Activated naive CD4-positive, alpha-beta T cell treated with anti-CD3 and anti-CD28 coated beads, Interleukin-2, amount 10 ng/mL, durations not matched to agents 7 days and 5 days (primary cell): Measurements from ENCODE around the gene DMAC2L.

ENCODE experiments used
- CTCF ChIA-PET: fragments of 350-600 bp; sonication (Branson Sonifier 250); formaldehyde crosslinking; loops from one replicate; lab custom pipeline; 2021; ENCODE audit warnings: antibody characterized with exemption; lab: Charles Lee
- DNase-seq: peaks from one replicate; pipeline ENCODE4 v3.0.0-alpha.2; 2020
- H3K27ac Mint-ChIP-seq: one replicate; pipeline ENCODE4 v1.8.0; 2021; ENCODE audit warnings: mild to moderate bottlenecking, moderate library complexity, mixed read lengths
- H3K27me3 Mint-ChIP-seq: one replicate; pipeline ENCODE4 v1.8.0; 2021; ENCODE audit warnings: mild to moderate bottlenecking, mixed read lengths
- H3K36me3 Mint-ChIP-seq: one replicate; pipeline ENCODE4 v1.8.0; 2021; ENCODE audit warnings: mixed read lengths
- H3K4me1 Mint-ChIP-seq: one replicate; pipeline ENCODE4 v1.8.0; 2021; ENCODE audit warnings: mixed read lengths
- H3K4me3 Mint-ChIP-seq: one replicate; pipeline ENCODE4 v1.8.0; 2021; ENCODE audit warnings: mild to moderate bottlenecking, moderate library complexity, mixed read lengths
- H3K9me3 Mint-ChIP-seq: one replicate; pipeline ENCODE4 v1.8.0; 2021; ENCODE audit warnings: mixed read lengths

The DMAC2L gene

DNA sequence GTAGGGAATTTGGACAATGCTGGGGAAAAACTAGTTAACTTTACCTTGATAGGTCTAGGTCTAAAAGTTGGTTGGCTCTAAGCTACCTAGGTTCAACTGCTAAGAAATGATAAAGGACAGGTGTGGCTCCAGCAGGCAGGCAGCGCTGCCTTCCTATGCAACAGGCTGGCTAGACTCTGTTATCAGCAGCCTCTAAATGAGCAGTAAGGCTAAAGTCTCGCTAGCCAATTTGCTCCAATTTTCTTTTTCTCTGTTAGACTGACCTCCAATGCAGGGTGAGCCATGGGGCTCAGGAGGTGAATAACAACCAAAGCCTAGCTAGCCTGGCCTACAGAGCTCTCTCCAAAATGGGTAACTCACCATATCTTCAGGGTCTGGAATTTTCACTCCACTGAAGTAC lies 26.5 kb downstream of the DMAC2L start:
- H3K4me3 Mint-ChIP-seq = no peak overlapping the region
- H3K36me3 Mint-ChIP-seq = peaks cover 7% of the 10 kb centered on the region
- CTCF ChIA-PET = interaction anchor here (1.3 kb wide), 1 partner anchor 10 kb away, joined by 3 read pairs; no protein-coding TSS in a partner anchor
- H3K27me3 Mint-ChIP-seq = no peaks in the 10 kb centered on the region
- no peak overlapping the region for H3K27ac Mint-ChIP-seq
- DNase-seq = no peak
- H3K9me3 Mint-ChIP-seq = no peaks in the 10 kb centered on the region
- peaks cover 22% of the 10 kb centered on the region for H3K4me1 Mint-ChIP-seq

- CTCF ChIA-PET = interaction anchor here (1.3 to 2.0 kb wide), 2 partner anchors 11 to 20 kb away, joined by 3 to 4 read pairs; no protein-coding TSS in a partner anchor
- no peaks in the 10 kb centered on the region for H3K27me3 Mint-ChIP-seq
- no peak for DNase-seq
- H3K4me1 Mint-ChIP-seq = peaks cover 25% of the 10 kb centered on the region
- H3K27ac Mint-ChIP-seq = no peak overlapping the region
- no peaks in the 10 kb centered on the region for H3K9me3 Mint-ChIP-seq
- peaks cover 7% of the 10 kb centered on the region for H3K36me3 Mint-ChIP-seq
- H3K4me3 Mint-ChIP-seq = no peak overlapping the region
Measured at GRCh38 chr14:50339178-50339804, 27.2 kb downstream of the DMAC2L start.

DNA sequence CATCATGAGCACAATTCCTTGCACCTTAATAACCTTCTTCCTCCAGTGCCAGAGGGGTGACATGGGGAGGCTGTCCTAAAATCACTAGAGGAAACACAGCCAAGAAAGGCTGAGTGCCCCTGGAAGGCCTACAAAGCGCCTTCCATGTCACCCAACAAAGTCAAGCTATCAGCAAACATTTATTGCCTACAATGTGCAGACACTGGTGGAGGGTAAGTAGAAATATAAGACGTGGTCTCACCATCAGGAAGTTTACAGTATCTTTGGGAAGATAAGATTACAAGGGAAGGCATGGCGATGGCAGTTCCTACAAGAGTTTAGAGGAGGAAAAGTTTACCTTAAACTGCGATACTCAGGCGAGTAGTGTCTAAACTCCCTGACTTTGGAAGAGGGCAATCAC lies 27.9 kb downstream of the DMAC2L start:
- Mint-ChIP-seq H3K27me3 (no peaks in the 10 kb centered on the region), H3K4me3 (no peak overlapping the region), H3K36me3 (peaks cover 8% of the 10 kb centered on the region), H3K4me1 (peaks cover 28% of the 10 kb centered on the region), H3K9me3 (no peaks in the 10 kb centered on the region), H3K27ac (peak overlapping the region; percentile 4)
- no peak for DNase-seq
- CTCF ChIA-PET = interaction anchor here (1.3 to 2.0 kb wide), 3 partner anchors 10 to 20 kb away, joined by 3 to 4 read pairs (median 3); no protein-coding TSS in a partner anchor

DNA sequence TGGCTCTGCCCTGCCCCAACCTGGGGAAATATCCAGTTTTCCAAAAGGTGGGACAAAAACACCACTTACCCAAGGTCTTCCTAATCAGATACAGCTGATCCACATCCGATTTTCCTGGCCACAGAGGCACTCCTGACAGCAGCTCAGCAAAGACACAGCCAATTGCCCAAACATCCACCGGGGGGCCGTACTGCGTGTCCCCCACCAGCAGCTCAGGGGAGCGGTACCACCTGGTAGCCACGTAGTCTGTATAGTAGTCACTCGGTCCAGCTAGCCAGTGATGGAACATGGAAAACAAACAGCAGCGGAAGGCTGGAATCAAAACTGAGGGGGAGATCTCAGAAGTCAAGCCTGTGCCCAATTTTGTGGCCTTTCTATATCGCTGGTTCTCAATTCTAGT lies 28.8 kb downstream of the DMAC2L start:
- no peaks in the 10 kb centered on the region for H3K27me3 Mint-ChIP-seq
- no peaks in the 10 kb centered on the region for H3K9me3 Mint-ChIP-seq
- peaks cover 20% of the 10 kb centered on the region for H3K4me1 Mint-ChIP-seq
- CTCF ChIA-PET = interaction anchor here (1.3 to 2.0 kb wide), 2 partner anchors 9 to 19 kb away, joined by 3 to 4 read pairs; no protein-coding TSS in a partner anchor
- no peak for DNase-seq
- no peak overlapping the region for H3K4me3 Mint-ChIP-seq
- peaks cover 8% of the 10 kb centered on the region for H3K36me3 Mint-ChIP-seq
- H3K27ac Mint-ChIP-seq = no peak overlapping the region

DNA sequence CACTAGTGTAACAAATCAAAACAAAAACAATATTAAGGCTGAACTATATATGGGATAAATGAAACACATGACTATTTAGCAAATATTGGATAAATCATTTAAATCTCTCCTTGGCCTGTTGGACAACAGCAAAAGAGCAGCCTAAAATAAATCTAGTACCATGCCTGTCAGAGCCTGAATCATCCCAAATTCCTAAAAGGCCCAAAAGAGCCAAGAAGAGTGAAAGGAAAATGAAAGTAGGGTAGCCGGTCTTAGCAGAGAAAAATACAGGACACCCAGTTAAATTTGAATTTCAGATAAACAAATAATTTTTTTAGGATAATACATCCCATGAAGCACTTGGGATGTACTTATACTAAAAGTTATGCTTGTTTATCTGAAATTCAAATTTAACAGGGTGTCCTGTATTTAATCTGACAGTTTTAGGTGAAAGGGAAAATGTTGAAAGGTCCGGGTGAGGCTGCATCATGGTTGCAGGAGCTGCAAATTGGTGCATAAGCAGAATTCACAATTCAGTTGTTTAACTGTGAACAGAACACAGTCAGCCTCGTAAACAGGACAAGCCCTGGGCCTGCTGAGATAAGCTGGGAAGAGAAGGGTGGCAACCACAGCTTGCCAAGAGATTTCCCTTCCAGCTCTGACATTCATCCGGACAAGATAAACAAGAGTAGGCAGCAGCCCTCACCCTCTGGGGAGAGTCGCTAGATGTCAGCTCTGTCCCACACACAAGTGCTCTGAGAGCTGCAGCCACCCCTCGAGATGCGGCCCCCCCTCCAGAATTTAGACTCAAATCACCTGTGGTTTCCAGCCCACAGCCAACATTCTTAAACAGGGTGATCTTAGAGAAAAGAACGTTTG lies 30.3 kb downstream of the DMAC2L start:
- no peaks in the 10 kb centered on the region for H3K9me3 Mint-ChIP-seq
- H3K4me1 Mint-ChIP-seq = peaks cover 13% of the 10 kb centered on the region
- CTCF ChIA-PET = interaction anchor here (0.7 to 1.2 kb wide), 7 partner anchors 21 to 434 kb away, joined by 3 to 4 read pairs (median 3); partner anchors contain the start of gene MAP4K5

DNA sequence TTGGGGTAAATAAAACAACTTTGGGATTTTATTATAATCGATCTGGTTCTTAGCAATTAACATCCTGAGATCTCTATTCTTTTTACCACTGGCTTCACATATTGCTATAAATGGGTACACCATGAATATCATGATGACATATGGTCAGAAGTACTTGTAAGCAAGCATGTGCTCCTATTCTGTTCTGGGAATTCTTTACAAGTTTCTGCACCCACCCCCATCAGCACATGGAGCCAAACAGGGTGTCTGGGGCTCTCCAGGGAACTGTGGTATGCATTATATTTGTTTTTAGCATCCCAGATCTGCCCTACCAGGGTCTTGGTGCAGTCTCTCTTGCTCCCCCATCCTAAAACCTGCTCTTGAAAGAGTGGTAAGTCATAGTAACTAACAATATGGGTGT lies 31.3 kb downstream of the DMAC2L start:
- peaks cover 5% of the 10 kb centered on the region for H3K27me3 Mint-ChIP-seq
- H3K4me1 Mint-ChIP-seq = peaks cover 13% of the 10 kb centered on the region
- H3K27ac Mint-ChIP-seq = no peak overlapping the region
- no peak for DNase-seq
- H3K4me3 Mint-ChIP-seq = no peak overlapping the region
- peaks cover 8% of the 10 kb centered on the region for H3K36me3 Mint-ChIP-seq
- CTCF ChIA-PET = interaction anchor here (0.6 to 1.7 kb wide), 3 partner anchors 20 to 53 kb away, joined by 3 to 6 read pairs (median 6); partner anchors contain the start of gene CDKL1
- H3K9me3 Mint-ChIP-seq = no peaks in the 10 kb centered on the region

More for the DNA sequence above, 30.3 kb downstream of the DMAC2L start:
- H3K36me3 Mint-ChIP-seq = peaks cover 8% of the 10 kb centered on the region
- H3K4me3 Mint-ChIP-seq = no peak overlapping the region
- peaks cover 1% of the 10 kb centered on the region for H3K27me3 Mint-ChIP-seq
- DNase-seq = peak; percentile 73
- H3K27ac Mint-ChIP-seq = no peak overlapping the region

GRCh38 chr14:50344116-50344775 lies 32.1 kb downstream of the DMAC2L start:
- no peak for DNase-seq
- peaks cover 13% of the 10 kb centered on the region for H3K4me1 Mint-ChIP-seq
- peaks cover 5% of the 10 kb centered on the region for H3K27me3 Mint-ChIP-seq
- peaks cover 8% of the 10 kb centered on the region for H3K36me3 Mint-ChIP-seq
- H3K27ac Mint-ChIP-seq = no peak overlapping the region
- no peaks in the 10 kb centered on the region for H3K9me3 Mint-ChIP-seq
- CTCF ChIA-PET = interaction anchor here (0.6 to 1.7 kb wide), 3 partner anchors 24 to 52 kb away, joined by 6 read pairs; partner anchors contain the start of gene CDKL1
- no peak overlapping the region for H3K4me3 Mint-ChIP-seq

DNA sequence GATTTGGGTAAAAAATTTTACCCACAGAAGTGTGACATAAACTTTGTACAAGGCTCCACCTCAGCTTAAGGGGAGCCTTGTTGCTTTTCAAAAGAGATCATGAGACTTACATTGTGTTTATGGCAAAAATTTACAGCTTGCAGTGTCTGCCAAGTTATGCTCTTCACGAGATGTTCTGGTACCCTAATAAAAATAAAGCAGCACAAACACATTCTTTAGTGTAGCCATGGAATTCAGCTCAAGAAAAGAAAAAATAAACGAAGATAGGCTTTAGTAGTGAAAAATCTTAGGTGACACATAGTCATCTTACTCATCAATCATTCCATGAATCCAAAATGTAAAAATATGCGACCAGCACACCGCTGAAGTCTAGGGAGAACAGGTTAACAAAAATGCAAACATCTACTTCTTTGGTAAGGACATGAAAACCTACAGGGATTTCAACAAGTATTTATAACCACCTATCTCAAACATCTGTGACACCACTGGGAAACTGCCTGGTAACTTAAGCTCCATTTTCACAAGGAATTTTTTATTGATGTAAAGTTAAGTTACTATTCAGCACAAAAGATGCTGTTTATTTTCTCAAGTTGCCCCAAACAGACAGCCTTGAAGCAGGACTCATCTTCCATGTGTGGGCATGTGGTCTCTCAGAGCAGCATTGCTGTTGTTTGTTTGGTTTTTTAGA lies 32.9 kb downstream of the DMAC2L start:
- no peak overlapping the region for H3K27ac Mint-ChIP-seq
- H3K4me1 Mint-ChIP-seq = peaks cover 13% of the 10 kb centered on the region
- no peak for DNase-seq
- CTCF ChIA-PET = interaction anchor here (1.4 to 1.7 kb wide), 2 partner anchors 25 to 51 kb away, joined by 6 read pairs; partner anchors contain the start of gene CDKL1
- peaks cover 8% of the 10 kb centered on the region for H3K36me3 Mint-ChIP-seq
- no peak overlapping the region for H3K4me3 Mint-ChIP-seq
- H3K9me3 Mint-ChIP-seq = no peaks in the 10 kb centered on the region
- H3K27me3 Mint-ChIP-seq = peaks cover 5% of the 10 kb centered on the region

- CTCF ChIA-PET = interaction anchor here (1.0 kb wide), 1 partner anchor 25 kb away, joined by 3 read pairs; no protein-coding TSS in a partner anchor
- Mint-ChIP-seq H3K4me1 (peaks cover 13% of the 10 kb centered on the region), H3K36me3 (peaks cover 5% of the 10 kb centered on the region), H3K4me3 (no peak overlapping the region), H3K9me3 (no peaks in the 10 kb centered on the region), H3K27me3 (peaks cover 5% of the 10 kb centered on the region), H3K27ac (no peak overlapping the region)
- DNase-seq = no peak
Measured at GRCh38 chr14:50345846-50346422, 33.8 kb downstream of the DMAC2L start.

DNA sequence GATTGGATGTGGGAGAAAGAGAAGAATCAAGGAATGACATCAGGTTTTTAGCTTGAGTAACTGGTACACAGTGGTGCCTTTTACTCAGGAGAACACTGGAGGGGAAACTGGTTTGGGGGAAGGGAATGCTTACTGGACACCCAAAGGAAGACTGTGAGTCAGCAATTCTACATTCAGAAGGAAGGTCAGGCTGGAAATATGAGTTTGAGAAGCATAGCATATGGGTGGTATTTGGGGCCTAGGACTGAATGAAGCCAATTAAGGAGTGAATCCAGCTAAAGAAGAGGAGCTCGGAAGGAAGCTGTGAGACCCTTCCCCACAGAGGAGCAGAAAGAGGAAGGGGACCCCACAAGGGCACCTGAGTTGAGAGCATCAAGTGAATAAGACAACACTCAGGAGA lies 35.4 kb downstream of the DMAC2L start:
- CTCF ChIA-PET = interaction anchor here (0.9 kb wide), 1 partner anchor 27 kb away, joined by 3 read pairs; no protein-coding TSS in a partner anchor
- peaks cover 5% of the 10 kb centered on the region for H3K27me3 Mint-ChIP-seq
- no peak for DNase-seq
- peaks cover 12% of the 10 kb centered on the region for H3K4me1 Mint-ChIP-seq
- peaks cover 9% of the 10 kb centered on the region for H3K36me3 Mint-ChIP-seq
- H3K4me3 Mint-ChIP-seq = no peak overlapping the region
- no peak overlapping the region for H3K27ac Mint-ChIP-seq
- H3K9me3 Mint-ChIP-seq = no peaks in the 10 kb centered on the region

- CTCF ChIA-PET = no interaction called here
- Mint-ChIP-seq H3K27me3 (peaks cover 5% of the 10 kb centered on the region), H3K27ac (no peak overlapping the region), H3K4me3 (no peak overlapping the region), H3K36me3 (peaks cover 6% of the 10 kb centered on the region), H3K9me3 (no peaks in the 10 kb centered on the region), H3K4me1 (peaks cover 5% of the 10 kb centered on the region)
- no peak for DNase-seq
Measured at GRCh38 chr14:50348933-50349332, 36.8 kb downstream of the DMAC2L start.

DNA sequence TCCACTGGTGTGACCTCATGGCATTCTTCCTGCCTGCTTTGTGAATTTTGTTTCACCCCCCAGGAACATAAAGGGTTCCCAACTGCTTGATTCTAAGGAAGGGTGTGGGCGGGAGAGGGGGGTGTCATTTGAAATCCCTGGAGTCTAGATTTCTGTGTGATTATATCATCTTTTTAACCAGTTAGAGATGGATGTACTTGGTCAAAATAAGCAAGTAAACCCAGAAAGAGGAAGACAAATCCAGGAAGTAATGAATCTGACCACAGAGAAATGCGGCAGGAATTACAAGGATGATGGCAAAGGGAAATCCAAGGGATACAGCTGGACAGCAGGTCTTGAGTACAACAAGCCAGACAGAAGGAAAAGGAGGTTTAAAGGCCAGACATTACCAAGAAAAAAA lies 38.9 kb downstream of the DMAC2L start:
- H3K4me1 Mint-ChIP-seq = no peaks in the 10 kb centered on the region
- H3K36me3 Mint-ChIP-seq = peaks cover 11% of the 10 kb centered on the region
- H3K27me3 Mint-ChIP-seq = peaks cover 5% of the 10 kb centered on the region
- H3K9me3 Mint-ChIP-seq = no peaks in the 10 kb centered on the region
- no peak overlapping the region for H3K27ac Mint-ChIP-seq
- DNase-seq = no peak
- H3K4me3 Mint-ChIP-seq = no peak overlapping the region
- CTCF ChIA-PET = no interaction called here

- DNase-seq = no peak
- H3K4me1 Mint-ChIP-seq = peaks cover 3% of the 10 kb centered on the region
- no peak overlapping the region for H3K4me3 Mint-ChIP-seq
- H3K27me3 Mint-ChIP-seq = peaks cover 2% of the 10 kb centered on the region
- no peak overlapping the region for H3K27ac Mint-ChIP-seq
- CTCF ChIA-PET = no interaction called here
- peaks cover 25% of the 10 kb centered on the region for H3K36me3 Mint-ChIP-seq
- no peaks in the 10 kb centered on the region for H3K9me3 Mint-ChIP-seq
Measured at GRCh38 chr14:50352584-50352983, 40.5 kb downstream of the DMAC2L start.
